Skin epidermis (tissue), 12 donors: ENCODE results near the gene CHRDL1.
"Not testable (repeated sequence)": the region's sequence is repeated elsewhere in the genome, so short reads cannot be mapped to it uniquely, and the experiment has no call there.

Experiments used
- H3K27ac ChIP-seq, 21 experiments: fragments of 200-600 bp; sonication (generic) in 11 of 21; one replicate each; pipeline ENCODE4 v1.5.0; 2020; ENCODE audit warnings: mild to moderate bottlenecking in 3 of 21, inconsistent platforms in 2 of 21, moderate library complexity in 2 of 21
- H3K4me3 ChIP-seq, 7 experiments: fragments of 200-600 bp; sonication (generic) in 2 of 7; one replicate each; pipeline ENCODE4 v1.5.0; 2020; ENCODE audit warnings: inconsistent platforms in 2 of 7, mild to moderate bottlenecking in 2 of 7, moderate library complexity in 1 of 7

The CHRDL1 gene, protein sequence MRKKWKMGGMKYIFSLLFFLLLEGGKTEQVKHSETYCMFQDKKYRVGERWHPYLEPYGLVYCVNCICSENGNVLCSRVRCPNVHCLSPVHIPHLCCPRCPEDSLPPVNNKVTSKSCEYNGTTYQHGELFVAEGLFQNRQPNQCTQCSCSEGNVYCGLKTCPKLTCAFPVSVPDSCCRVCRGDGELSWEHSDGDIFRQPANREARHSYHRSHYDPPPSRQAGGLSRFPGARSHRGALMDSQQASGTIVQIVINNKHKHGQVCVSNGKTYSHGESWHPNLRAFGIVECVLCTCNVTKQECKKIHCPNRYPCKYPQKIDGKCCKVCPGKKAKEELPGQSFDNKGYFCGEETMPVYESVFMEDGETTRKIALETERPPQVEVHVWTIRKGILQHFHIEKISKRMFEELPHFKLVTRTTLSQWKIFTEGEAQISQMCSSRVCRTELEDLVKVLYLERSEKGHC

GRCh38 chrX:110795645-110796406 lies at the start of gene CHRDL1:
Gene CHRDL1 (minus strand): TSS chrX:110795817. CDS start chrX:110792181, 3,636 bp downstream.
- peak within 1 kb of the TSS in 5 of 7 experiments; percentile 9 to 29 (median 18) for H3K4me3 ChIP-seq
- peak within 1 kb of the TSS in 2 of 21 experiments; percentile 43 to 46 for H3K27ac ChIP-seq

DNA sequence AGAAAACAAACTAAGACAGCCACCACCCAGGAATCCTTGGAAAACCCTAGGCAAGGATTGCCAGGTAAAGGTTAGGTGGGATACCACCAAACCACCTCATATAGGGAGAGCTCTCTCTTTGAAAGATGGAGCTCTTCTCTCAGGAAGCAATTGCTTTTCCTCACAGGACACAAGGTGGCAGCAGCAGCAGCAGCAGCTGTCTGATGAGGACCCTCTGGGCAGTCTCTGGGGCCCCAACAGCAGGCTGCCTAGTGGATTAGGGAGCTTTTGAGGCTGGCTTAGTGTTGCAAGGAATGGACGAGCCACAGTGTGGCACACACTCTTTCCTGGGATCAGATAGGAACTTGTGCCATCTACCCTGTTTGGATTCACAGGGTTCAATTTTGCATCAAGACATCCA lies 41.4 kb upstream of the CHRDL1 start:
- Histone ChIP-seq H3K27ac (no peak overlapping the region), H3K4me3 (no peak overlapping the region)

DNA sequence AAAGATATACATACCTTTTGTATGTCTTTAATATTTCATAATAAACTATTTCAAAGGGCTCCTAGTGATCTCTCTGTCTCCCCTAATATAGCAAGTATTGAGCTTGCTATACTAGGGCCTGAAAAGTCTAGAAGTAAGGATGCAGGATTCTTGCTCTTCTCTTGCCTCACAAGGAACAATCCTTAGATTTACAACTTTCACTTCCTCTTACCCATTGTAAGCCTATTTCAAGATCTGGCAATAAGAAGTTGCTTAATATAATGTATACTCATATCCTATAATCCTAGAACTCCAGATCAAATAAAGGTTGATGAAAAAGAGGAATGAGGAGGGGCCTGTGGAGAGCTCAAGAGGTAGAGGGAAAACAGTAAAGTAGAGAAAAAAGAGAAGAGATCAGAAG lies 40.8 kb upstream of the CHRDL1 start:
- Histone ChIP-seq H3K4me3 (no peak overlapping the region), H3K27ac (no peak overlapping the region)

DNA sequence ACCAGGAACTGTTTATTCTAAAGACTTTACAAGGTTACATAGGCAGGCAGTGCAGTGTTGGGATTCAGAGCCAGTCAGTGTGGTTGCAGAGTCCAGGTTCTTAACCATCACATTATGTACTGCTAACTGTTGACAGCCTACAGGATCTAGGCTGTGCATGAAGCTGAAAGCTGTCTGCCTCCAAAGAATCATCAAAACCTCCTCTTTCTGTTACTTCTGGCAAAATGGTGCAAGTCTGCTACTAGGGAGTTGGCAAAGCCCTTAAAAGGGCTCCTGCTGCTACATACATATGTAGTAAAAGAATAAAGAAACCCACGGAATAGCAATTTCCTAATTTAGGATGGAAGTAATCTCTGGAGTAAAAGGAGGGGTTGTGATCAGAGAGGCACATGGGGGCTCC lies 40.4 kb upstream of the CHRDL1 start:
- Histone ChIP-seq H3K27ac (no peak overlapping the region), H3K4me3 (no peak overlapping the region)

GRCh38 chrX:110825972-110826371 lies 30.4 kb upstream of the CHRDL1 start:
- Histone ChIP-seq H3K27ac (no peak overlapping the region), H3K4me3 (no peak overlapping the region)

- H3K27ac ChIP-seq, H3K4me3 ChIP-seq: not testable (repeated sequence)
Measured at GRCh38 chrX:110816543-110816942, 20.9 kb upstream of the CHRDL1 start.

- H3K27ac ChIP-seq, result no peak overlapping the region
- H3K4me3 ChIP-seq, result no peak overlapping the region
Measured at GRCh38 chrX:110806145-110806544, 10.5 kb upstream of the CHRDL1 start.

- no peak overlapping the region for H3K27ac ChIP-seq
- no peak overlapping the region for H3K4me3 ChIP-seq
Measured at GRCh38 chrX:110805303-110805702, 9.7 kb upstream of the CHRDL1 start.

DNA sequence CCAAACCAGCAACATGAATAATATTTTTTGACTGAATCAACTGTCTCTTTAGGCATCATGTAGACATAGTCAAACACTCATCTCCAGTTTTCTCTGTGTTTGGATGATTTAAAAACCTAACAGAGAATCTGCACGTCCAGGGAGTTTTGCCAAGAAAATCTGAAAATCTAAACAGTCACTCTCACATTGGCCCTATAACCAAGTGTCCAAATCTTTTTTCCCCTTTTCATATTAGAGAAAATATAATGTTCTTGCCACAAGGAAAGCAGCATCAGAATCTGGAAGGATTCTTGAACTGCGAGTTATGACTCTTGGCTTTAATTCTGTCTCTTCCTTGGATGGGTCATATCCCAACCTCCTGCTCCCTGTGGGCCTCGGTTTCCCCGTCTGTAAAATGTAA lies 8.8 kb upstream of the CHRDL1 start:
- H3K27ac ChIP-seq, result no peak overlapping the region
- no peak overlapping the region for H3K4me3 ChIP-seq

GRCh38 chrX:110803506-110803905 lies 7.9 kb upstream of the CHRDL1 start:
- H3K27ac ChIP-seq, result no peak overlapping the region
- no peak overlapping the region for H3K4me3 ChIP-seq

DNA sequence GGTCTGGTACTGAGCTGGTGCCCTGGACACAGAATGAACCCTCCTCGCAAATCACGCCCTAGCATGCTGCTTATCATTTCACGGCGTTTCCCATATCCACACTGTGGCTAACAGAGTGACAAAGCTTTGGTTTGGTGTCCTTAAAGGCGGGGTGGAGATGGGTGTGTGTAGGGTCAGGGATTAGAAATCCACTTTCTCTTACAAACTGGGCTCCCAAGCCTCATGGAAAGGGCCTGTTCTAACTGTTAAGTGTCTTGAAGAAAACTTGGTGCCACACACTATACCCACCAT lies 735 bp upstream of the CHRDL1 start:
- Histone ChIP-seq H3K27ac (peak overlapping the region in 1 of 21 experiments; percentile 46), H3K4me3 (peak overlapping the region in 1 of 7 experiments; percentile 29)

DNA sequence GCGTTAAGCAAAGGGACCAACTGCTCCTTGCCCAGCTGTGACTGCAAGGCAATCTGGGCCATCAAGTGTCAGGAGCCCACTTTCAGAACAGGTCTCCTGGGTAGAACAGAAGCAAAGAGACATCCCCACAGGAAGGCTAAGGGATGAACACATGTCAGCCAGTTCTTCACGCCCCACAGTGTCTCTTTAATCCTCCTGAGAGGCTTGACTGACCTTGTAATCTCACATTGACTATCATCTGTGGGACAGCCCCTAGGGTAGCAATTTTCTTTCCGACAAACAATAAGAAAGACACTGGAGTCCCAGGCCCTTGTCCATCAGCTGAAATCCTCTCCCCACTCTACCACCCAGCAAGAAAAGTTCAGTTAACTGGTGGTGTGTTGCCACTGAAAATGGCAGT lies 1.0 kb downstream of the CHRDL1 start:
- H3K4me3 ChIP-seq, result no peak overlapping the region
- no peak overlapping the region for H3K27ac ChIP-seq

- Histone ChIP-seq H3K27ac (no peak overlapping the region), H3K4me3 (no peak overlapping the region)
Measured at GRCh38 chrX:110791071-110791470, 4.5 kb downstream of the CHRDL1 start.

DNA sequence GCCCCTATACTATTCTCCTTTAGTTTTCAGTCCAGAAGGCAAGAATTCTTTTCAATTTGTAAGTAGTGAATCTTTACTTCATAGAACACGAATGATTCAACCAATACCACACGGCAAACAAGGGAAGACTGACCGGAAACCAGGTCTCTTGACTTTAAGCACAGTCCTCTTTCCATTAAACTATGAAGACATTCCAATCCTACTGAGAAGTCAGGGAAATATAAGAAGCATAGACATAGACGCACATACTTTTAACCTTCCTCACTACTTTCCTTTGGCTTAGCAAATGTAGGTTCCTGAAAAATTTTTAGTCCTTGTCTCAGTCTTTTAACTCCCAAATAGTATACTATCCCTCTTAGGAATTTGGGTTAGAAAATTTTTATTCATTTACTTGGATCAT lies 9.1 kb downstream of the CHRDL1 start:
- no peak overlapping the region for H3K27ac ChIP-seq

GRCh38 chrX:110759785-110760184 lies 35.8 kb downstream of the CHRDL1 start:
- H3K27ac ChIP-seq, result no peak overlapping the region
- no peak overlapping the region for H3K4me3 ChIP-seq

More for the DNA sequence above, 9.1 kb downstream of the CHRDL1 start:
- H3K4me3 ChIP-seq, result no peak overlapping the region

- Histone ChIP-seq H3K27ac (no peak overlapping the region), H3K4me3 (no peak overlapping the region)
Measured at GRCh38 chrX:110758781-110759422, 36.7 kb downstream of the CHRDL1 start.

- H3K27ac ChIP-seq, result no peak overlapping the region
Measured at GRCh38 chrX:110755611-110756010, 40.0 kb downstream of the CHRDL1 start.

GRCh38 chrX:110755061-110755460 lies 40.6 kb downstream of the CHRDL1 start:
- Histone ChIP-seq H3K4me3 (no peak overlapping the region), H3K27ac (no peak overlapping the region)

More at GRCh38 chrX:110755611-110756010, 40.0 kb downstream of the CHRDL1 start:
- no peak overlapping the region for H3K4me3 ChIP-seq

DNA sequence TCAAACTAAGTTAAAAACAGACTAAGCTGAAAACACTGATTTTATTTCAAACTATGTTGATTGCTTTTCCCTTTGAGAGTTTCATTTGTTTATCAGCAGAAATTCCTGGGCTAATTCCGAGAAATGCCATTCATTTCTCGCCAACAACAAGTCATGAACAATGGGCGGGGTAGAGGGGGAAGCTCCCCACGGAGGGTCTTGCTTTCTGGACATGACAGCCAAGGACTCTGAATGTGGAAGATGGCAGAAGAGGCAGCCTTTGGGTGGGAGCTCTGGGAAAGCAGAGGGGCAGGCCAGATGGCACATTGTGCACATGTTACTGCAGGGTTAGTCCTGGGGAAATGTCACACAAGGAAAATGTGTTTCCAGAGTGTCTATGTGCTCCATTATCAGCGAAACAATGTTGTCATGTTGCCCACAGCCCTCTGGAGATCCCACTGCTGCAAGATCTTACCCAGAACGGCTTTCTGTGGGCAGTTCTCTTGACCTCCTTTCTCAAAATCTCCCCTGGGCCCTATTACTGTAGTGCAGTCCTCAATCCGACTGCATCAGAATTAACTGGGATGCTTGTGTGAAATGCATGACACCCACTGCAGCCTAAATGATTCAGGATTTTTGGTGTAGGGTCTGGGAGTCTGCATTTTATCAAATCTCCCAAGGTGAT lies 45.0 kb downstream of the CHRDL1 start:
- H3K4me3 ChIP-seq, result no peak overlapping the region
- H3K27ac ChIP-seq, result no peak overlapping the region

DNA sequence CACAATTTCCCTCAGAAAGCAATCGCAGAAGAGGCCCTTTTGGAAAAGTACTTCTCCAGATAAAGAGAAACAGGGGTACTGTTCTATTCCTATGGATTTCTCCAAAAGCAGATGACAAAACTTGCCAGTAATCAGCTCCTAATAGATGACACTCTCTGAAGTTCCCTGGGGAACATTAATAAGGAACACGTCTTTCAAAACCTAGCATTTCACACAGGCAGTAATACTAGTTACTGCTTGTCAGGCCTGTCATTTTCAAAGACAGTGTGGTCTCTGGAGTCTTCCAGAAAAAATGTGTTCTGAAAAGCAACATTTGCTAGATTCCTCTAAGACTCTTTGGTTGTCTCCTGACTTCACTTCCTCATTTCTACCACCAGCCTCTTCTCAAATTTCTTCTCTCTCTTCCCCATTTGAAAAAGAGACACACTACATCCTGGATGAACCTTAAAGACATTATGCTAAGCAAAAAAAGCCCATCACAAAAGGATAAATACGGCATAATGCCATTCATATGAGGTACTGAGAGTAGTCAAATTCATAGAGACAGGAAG lies 47.3 kb downstream of the CHRDL1 start:
- H3K27ac ChIP-seq, result no peak overlapping the region
- no peak overlapping the region for H3K4me3 ChIP-seq
